Measurements from ENCODE around the gene SACS.

SACS gene

DNA sequence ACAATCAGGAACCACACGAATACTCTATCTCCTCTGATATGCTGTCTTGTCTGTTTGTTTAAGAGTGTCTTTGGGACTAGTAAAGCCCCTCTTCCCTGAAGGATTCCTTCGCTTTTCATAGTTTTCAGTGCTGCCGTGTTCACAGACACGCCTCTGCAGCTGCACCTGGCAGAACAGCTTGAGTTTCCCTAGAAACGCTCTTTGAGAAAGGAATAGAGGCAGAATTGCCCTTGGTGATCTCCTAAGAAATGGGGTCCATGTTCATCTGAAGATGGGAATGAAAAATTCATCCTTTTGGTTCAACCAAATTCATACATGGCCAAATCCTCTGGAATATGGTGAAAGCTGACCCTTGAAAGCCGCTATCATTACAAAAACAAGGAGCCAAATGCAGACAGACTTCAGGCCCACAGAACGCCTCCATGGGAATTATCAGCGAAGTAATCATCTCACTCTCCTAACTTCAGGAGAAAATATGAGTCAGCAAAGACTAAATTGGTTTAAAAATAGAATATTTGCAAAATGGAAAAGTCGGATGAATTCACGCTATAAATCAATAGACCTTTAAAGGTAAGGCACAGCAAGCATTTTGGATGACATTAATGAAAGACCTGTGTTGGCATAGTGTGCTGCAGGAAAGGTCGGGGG lies 5.5 kb downstream of the SACS start:
- no peak for DNase-seq (ENCODE audit: low spot score)
- TF ChIP-seq, protein P1, sequence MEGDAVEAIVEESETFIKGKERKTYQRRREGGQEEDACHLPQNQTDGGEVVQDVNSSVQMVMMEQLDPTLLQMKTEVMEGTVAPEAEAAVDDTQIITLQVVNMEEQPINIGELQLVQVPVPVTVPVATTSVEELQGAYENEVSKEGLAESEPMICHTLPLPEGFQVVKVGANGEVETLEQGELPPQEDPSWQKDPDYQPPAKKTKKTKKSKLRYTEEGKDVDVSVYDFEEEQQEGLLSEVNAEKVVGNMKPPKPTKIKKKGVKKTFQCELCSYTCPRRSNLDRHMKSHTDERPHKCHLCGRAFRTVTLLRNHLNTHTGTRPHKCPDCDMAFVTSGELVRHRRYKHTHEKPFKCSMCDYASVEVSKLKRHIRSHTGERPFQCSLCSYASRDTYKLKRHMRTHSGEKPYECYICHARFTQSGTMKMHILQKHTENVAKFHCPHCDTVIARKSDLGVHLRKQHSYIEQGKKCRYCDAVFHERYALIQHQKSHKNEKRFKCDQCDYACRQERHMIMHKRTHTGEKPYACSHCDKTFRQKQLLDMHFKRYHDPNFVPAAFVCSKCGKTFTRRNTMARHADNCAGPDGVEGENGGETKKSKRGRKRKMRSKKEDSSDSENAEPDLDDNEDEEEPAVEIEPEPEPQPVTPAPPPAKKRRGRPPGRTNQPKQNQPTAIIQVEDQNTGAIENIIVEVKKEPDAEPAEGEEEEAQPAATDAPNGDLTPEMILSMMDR (IDR thresholded peaks at IDR 0.05; ENCODE audit: extremely low read depth, missing control alignments), result no peak

DNA sequence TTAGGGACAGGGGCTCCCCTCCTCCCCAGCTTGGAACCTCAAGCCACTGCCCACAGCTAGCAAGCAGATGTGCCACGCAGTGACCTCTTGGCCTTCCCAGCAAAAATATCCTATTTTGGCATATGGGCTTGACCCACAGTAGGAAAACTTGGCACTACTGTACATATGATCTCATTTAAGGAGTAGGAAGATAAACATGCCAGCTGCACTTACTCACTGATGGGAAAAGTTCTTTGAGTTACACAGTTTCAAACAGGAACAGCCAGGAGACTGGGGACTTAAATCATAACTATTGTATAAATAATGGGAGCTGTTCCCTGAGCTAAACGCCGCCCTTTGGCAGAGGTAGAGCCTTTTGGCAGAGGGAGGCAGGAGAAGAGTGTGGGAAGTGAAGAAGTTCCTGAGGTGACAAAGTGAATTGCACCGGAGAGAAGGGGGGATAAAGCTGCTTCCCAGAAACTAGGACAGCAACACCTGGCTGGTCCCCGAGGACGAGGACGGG lies 6.1 kb downstream of the SACS start:
- no peak for DNase-seq (ENCODE audit: low spot score)
- TF ChIP-seq, protein P1 (IDR thresholded peaks at IDR 0.05; ENCODE audit: extremely low read depth, missing control alignments), result no peak

DNA sequence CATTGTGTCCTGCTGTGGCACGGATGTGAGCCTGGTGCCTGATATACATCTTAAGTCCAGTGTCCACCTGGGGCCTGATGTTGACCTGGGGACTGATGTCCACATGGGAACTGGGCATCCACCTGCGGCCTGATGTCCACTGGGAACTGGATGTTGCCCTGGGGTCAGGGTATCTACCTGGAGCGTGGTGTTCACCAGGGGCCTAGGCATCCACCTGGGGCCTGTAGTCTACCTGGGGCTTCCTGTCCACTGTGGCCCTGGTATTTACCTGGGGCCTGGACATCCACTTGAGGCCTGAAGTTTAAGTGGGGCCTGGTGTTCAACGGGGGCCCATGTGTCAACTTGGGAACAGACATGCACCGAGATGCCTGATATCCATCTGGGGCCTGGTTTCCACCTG lies 11.9 kb downstream of the SACS start:
- TF ChIP-seq, protein P1 (IDR thresholded peaks at IDR 0.05; ENCODE audit: extremely low read depth, missing control alignments), result no peak

DNA sequence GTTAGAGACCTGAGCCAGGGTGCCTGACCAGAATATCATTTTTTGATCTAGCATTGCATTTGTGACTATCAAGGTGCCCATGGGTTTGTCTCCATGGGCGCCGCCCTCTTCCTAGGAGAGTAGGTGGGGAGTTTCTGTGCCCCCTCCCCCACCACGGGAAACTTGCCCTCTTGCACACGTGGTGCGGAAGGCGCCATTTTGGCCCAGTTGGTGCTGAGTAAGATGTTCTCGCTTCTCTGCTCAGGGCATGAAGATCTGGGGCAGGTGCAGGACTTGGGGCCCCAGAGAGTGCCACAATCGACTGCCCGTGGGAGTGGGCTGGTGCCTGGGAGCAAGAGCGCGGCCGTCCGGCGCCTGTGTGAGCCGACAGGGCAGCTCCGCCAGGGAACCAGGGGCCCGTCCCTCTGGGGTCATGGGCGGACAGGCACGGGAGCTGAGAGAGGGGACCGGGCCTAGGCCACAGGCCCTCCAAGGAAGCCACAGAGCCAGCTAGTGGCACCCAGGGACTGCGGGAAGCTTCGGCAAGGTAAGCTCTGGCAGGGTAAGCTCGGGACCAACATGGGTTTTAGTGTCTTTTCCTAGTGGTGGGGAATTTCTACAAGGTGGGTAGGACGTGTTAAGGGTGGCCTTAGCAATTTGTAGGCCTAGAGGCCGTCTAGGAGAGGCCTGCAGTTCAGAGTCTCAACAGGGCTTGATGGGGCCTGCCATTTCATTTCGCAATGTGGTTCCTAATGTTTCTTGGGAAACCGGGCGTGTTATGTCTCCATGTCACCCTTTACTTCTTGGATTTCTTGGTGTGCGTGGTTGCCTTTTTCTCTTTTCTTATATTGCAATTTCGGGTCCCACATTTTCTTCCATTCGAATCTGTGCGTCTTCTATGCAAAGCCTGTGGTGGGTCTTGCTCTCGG lies 14.5 kb downstream of the SACS start:
- TF ChIP-seq, protein P1 (IDR thresholded peaks at IDR 0.05; ENCODE audit: extremely low read depth, missing control alignments), result no peak
- no peak for DNase-seq (ENCODE audit: low spot score)

More for the DNA sequence above, 11.9 kb downstream of the SACS start:
- no peak for DNase-seq (ENCODE audit: low spot score)

DNA sequence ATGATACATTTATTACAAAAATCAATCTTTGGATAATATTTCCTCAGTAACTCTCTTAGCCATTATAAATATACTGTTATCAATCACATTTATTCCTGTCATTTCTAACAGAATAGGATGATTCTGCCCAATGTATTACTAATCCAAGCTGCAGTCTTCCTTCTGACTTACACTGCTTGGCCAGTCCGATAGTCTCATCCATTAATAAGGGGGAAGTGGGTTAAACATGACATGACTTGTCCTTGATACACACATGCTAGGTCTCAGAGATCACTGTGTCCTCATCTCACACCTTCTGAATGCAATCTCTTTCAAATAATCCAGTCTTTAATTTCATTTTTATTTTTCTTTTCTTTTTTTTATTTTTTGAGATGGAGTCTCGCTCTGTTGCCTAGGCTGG lies 18.8 kb downstream of the SACS start:
- DNase-seq (ENCODE audit: low spot score), result no peak
- TF ChIP-seq, protein P1 (IDR thresholded peaks at IDR 0.05; ENCODE audit: extremely low read depth, missing control alignments), result no peak

DNA sequence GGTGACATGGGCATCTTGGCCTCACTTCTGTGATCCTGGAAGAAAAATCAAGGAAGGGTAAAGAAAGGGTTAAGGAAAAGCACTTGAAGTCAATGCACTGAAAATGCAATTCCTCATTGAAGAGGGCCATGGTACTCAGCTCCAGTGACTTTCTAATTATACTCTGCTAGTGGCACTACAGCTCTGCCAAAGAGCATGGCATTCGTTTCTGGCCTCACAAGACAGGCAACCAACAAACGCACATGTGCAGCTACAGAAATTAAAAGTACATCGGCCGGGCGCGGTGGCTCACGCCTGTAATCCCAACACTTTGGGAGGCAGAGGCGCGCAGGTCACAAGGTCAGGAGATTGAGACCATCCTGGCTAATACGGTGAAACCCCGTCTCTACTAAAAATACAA lies 21.8 kb downstream of the SACS start:
- no peak for DNase-seq (ENCODE audit: low spot score)
- TF ChIP-seq, protein P1 (IDR thresholded peaks at IDR 0.05; ENCODE audit: extremely low read depth, missing control alignments), result no peak

DNA sequence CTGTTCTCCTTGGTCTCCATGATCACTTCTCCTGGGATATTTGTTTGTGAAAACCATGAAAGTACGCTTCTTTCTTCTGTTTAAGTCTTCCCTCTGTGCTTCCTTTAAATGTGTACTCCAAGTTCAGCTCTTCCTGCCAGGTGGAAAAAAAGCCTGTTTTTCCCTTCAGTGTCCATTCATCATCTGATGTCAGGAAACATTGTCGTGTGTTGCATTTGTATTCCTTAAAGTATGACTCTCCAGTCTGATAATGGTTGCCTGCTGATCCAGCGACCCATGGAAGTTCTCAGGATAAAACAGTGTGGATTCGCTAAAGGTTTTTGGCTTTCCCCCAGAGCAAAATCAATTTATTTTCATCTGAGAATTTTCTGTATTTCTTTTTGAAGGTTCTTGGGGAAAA lies 22.3 kb downstream of the SACS start:
- no peak for DNase-seq (ENCODE audit: low spot score)
- TF ChIP-seq, protein P1 (IDR thresholded peaks at IDR 0.05; ENCODE audit: extremely low read depth, missing control alignments), result no peak

Data from GM20000 (cell line).